ENCODE data around the gene OLFM1. TPM values are rescaled to one million over a fixed set of nuclear protein-coding genes. Genes with fewer than 3 reads are reported as not detected.
"Not testable (repeated sequence)": the region's sequence is repeated elsewhere in the genome, so short reads cannot be mapped to it uniquely, and the experiment has no call there.

The OLFM1 gene
- total RNA-seq, 1 experiment from 2014 or later: 35.0 TPM

- H3K9me3 ChIP-seq (replicated peaks): no peaks in the 10 kb centered on the region
- no peaks in the 10 kb centered on the region for H3K36me3 ChIP-seq
- no peak for DNase-seq (ENCODE audit: low read depth in 1 of 2, low spot score in 2 of 2)
- H3K27ac ChIP-seq: no peak overlapping the region
- H3K27me3 ChIP-seq (replicated peaks): no peaks in the 10 kb centered on the region
- H3K4me1 ChIP-seq (replicated peaks): no peaks in the 10 kb centered on the region
- H3K4me3 ChIP-seq: no peak overlapping the region
Observed at GRCh38 chr9:135105938-135106491, 18.5 kb downstream of the OLFM1 start.

GRCh38 chr9:135106551-135107270 is 19.2 kb downstream of the OLFM1 start:
- H3K36me3 ChIP-seq: no peaks in the 10 kb centered on the region
- H3K27me3 ChIP-seq (replicated peaks): no peaks in the 10 kb centered on the region
- H3K4me3 ChIP-seq: no peak overlapping the region
- no peak overlapping the region for H3K27ac ChIP-seq
- no peak for DNase-seq (ENCODE audit: low read depth in 1 of 2, low spot score in 2 of 2)
- H3K4me1 ChIP-seq (replicated peaks): no peaks in the 10 kb centered on the region
- no peaks in the 10 kb centered on the region for H3K9me3 ChIP-seq (replicated peaks)

GRCh38 chr9:135107581-135108235 is 20.2 kb downstream of the OLFM1 start:
- Histone ChIP-seq H3K4me1 (replicated peaks) (no peaks in the 10 kb centered on the region), H3K27ac (no peak overlapping the region), H3K4me3 (no peak overlapping the region), H3K9me3 (replicated peaks) (no peaks in the 10 kb centered on the region), H3K27me3 (replicated peaks) (no peaks in the 10 kb centered on the region), H3K36me3 (no peaks in the 10 kb centered on the region)
- DNase-seq (ENCODE audit: low read depth in 1 of 2, low spot score in 2 of 2): no peak

- no peaks in the 10 kb centered on the region for H3K27me3 ChIP-seq (replicated peaks)
- H3K36me3 ChIP-seq: no peaks in the 10 kb centered on the region
- H3K27ac ChIP-seq: no peak overlapping the region
- no peaks in the 10 kb centered on the region for H3K4me1 ChIP-seq (replicated peaks)
- no peak for DNase-seq (ENCODE audit: low read depth in 1 of 2, low spot score in 2 of 2)
- no peaks in the 10 kb centered on the region for H3K9me3 ChIP-seq (replicated peaks)
- no peak overlapping the region for H3K4me3 ChIP-seq
Observed at GRCh38 chr9:135108831-135109510, 21.5 kb downstream of the OLFM1 start.

GRCh38 chr9:135109650-135110049 is 22.2 kb downstream of the OLFM1 start:
- no peaks in the 10 kb centered on the region for H3K9me3 ChIP-seq (replicated peaks)

GRCh38 chr9:135110416-135110815 is 22.9 kb downstream of the OLFM1 start:
- Histone ChIP-seq H3K9me3 (replicated peaks) (no peaks in the 10 kb centered on the region), H3K36me3 (no peaks in the 10 kb centered on the region)
- no peak for DNase-seq (ENCODE audit: low read depth in 1 of 2, low spot score in 2 of 2)

More at GRCh38 chr9:135109650-135110049, 22.2 kb downstream of the OLFM1 start:
- Histone ChIP-seq H3K27me3 (replicated peaks) (no peaks in the 10 kb centered on the region), H3K4me3 (no peak overlapping the region), H3K27ac (no peak overlapping the region), H3K4me1 (replicated peaks) (no peaks in the 10 kb centered on the region), H3K36me3 (no peaks in the 10 kb centered on the region)
- DNase-seq (ENCODE audit: low read depth in 1 of 2, low spot score in 2 of 2): no peak

GRCh38 chr9:135111600-135111999 is 24.1 kb downstream of the OLFM1 start:
- not testable (repeated sequence) for H3K36me3 ChIP-seq; H3K27me3 ChIP-seq (replicated peaks); H3K27ac ChIP-seq; DNase-seq (ENCODE audit: low read depth in 1 of 2, low spot score in 2 of 2); H3K4me3 ChIP-seq; H3K4me1 ChIP-seq (replicated peaks); H3K9me3 ChIP-seq (replicated peaks)

More at GRCh38 chr9:135110416-135110815, 22.9 kb downstream of the OLFM1 start:
- H3K27me3 ChIP-seq (replicated peaks): no peaks in the 10 kb centered on the region
- H3K4me1 ChIP-seq (replicated peaks): no peaks in the 10 kb centered on the region
- no peak overlapping the region for H3K4me3 ChIP-seq
- H3K27ac ChIP-seq: no peak overlapping the region

GRCh38 chr9:135116371-135116770 is 28.9 kb downstream of the OLFM1 start:
- Histone ChIP-seq H3K9me3 (replicated peaks) (no peaks in the 10 kb centered on the region), H3K27ac (no peak overlapping the region)

GRCh38 chr9:135116881-135117280 is 29.4 kb downstream of the OLFM1 start:
- Histone ChIP-seq H3K4me3 (no peak overlapping the region), H3K36me3 (no peaks in the 10 kb centered on the region), H3K27me3 (replicated peaks) (no peaks in the 10 kb centered on the region), H3K4me1 (replicated peaks) (no peaks in the 10 kb centered on the region), H3K27ac (no peak overlapping the region), H3K9me3 (replicated peaks) (no peaks in the 10 kb centered on the region)
- DNase-seq (ENCODE audit: low read depth in 1 of 2, low spot score in 2 of 2): no peak

More at GRCh38 chr9:135116371-135116770, 28.9 kb downstream of the OLFM1 start:
- DNase-seq (ENCODE audit: low read depth in 1 of 2, low spot score in 2 of 2): no peak
- no peaks in the 10 kb centered on the region for H3K27me3 ChIP-seq (replicated peaks)
- H3K4me3 ChIP-seq: no peak overlapping the region
- H3K4me1 ChIP-seq (replicated peaks): no peaks in the 10 kb centered on the region
- H3K36me3 ChIP-seq: no peaks in the 10 kb centered on the region

- no peak overlapping the region for H3K27ac ChIP-seq
- no peak overlapping the region for H3K4me3 ChIP-seq
- H3K27me3 ChIP-seq (replicated peaks): no peaks in the 10 kb centered on the region
- no peak for DNase-seq (ENCODE audit: low read depth in 1 of 2, low spot score in 2 of 2)
- H3K9me3 ChIP-seq (replicated peaks): no peaks in the 10 kb centered on the region
- H3K4me1 ChIP-seq (replicated peaks): no peaks in the 10 kb centered on the region
- H3K36me3 ChIP-seq: no peaks in the 10 kb centered on the region
Observed at GRCh38 chr9:135117281-135117680, 29.8 kb downstream of the OLFM1 start.

- H3K4me1 ChIP-seq (replicated peaks): no peaks in the 10 kb centered on the region
- no peaks in the 10 kb centered on the region for H3K9me3 ChIP-seq (replicated peaks)
- DNase-seq (ENCODE audit: low read depth in 1 of 2, low spot score in 2 of 2): no peak
- no peak overlapping the region for H3K4me3 ChIP-seq
- no peaks in the 10 kb centered on the region for H3K27me3 ChIP-seq (replicated peaks)
- H3K27ac ChIP-seq: no peak overlapping the region
- no peaks in the 10 kb centered on the region for H3K36me3 ChIP-seq
Observed at GRCh38 chr9:135119496-135120064, 32.1 kb downstream of the OLFM1 start.

- DNase-seq (ENCODE audit: low read depth in 1 of 2, low spot score in 2 of 2): no peak
- no peaks in the 10 kb centered on the region for H3K4me1 ChIP-seq (replicated peaks)
- no peak overlapping the region for H3K27ac ChIP-seq
- no peaks in the 10 kb centered on the region for H3K27me3 ChIP-seq (replicated peaks)
- no peaks in the 10 kb centered on the region for H3K36me3 ChIP-seq
- no peak overlapping the region for H3K4me3 ChIP-seq
- H3K9me3 ChIP-seq (replicated peaks): no peaks in the 10 kb centered on the region
Observed at GRCh38 chr9:135120249-135120648, 32.8 kb downstream of the OLFM1 start.

GRCh38 chr9:135122316-135122715 is 34.8 kb downstream of the OLFM1 start:
- Histone ChIP-seq H3K4me1 (replicated peaks) (peaks cover 3% of the 10 kb centered on the region; the same call in 1 of the 2 replicates), H3K27ac (no peak overlapping the region), H3K9me3 (replicated peaks) (no peaks in the 10 kb centered on the region), H3K36me3 (no peaks in the 10 kb centered on the region), H3K27me3 (replicated peaks) (no peaks in the 10 kb centered on the region), H3K4me3 (no peak overlapping the region)
- no peak for DNase-seq (ENCODE audit: low read depth in 1 of 2, low spot score in 2 of 2)
